Vagina (tissue), 2 donors: ENCODE results near the gene HEATR3.

ENCODE experiments used
- POLR2A ChIP-seq, 2 donors: fragments of 450-650 bp; IDR thresholded peaks; one replicate each; pipeline ENCODE4 v1.6.1; 2017; ENCODE audit warnings: antibody characterized with exemption in 2 of 2, mild to moderate bottlenecking in 2 of 2, moderate library complexity in 2 of 2
- POLR2AphosphoS5 ChIP-seq, 2 donors: sonication (generic); formaldehyde crosslinking; IDR thresholded peaks; one replicate each; pipeline ENCODE4 v1.9.0; 2017; ENCODE audit warnings: antibody characterized with exemption in 2 of 2, mild to moderate bottlenecking in 2 of 2, low read depth in 1 of 2; ENCODE audit not compliant: insufficient read depth in 1 of 2
- TF ChIP-seq, protein P1 (sequence below), 3 experiments: fragments of 450-650 bp in 2 of 3; fragments of 200-600 bp in 1 of 3; sonication (generic) in 1 of 3; IDR thresholded peaks; one replicate each; pipeline ENCODE4 v1.5.1; 2017 to 2019; ENCODE audit warnings: antibody characterized with exemption in 3 of 3, mild to moderate bottlenecking in 2 of 3, moderate library complexity in 2 of 3

GRCh38 chr16:50103764-50104163 lies 38.0 kb downstream of the HEATR3 start:
- TF ChIP-seq, protein P1, sequence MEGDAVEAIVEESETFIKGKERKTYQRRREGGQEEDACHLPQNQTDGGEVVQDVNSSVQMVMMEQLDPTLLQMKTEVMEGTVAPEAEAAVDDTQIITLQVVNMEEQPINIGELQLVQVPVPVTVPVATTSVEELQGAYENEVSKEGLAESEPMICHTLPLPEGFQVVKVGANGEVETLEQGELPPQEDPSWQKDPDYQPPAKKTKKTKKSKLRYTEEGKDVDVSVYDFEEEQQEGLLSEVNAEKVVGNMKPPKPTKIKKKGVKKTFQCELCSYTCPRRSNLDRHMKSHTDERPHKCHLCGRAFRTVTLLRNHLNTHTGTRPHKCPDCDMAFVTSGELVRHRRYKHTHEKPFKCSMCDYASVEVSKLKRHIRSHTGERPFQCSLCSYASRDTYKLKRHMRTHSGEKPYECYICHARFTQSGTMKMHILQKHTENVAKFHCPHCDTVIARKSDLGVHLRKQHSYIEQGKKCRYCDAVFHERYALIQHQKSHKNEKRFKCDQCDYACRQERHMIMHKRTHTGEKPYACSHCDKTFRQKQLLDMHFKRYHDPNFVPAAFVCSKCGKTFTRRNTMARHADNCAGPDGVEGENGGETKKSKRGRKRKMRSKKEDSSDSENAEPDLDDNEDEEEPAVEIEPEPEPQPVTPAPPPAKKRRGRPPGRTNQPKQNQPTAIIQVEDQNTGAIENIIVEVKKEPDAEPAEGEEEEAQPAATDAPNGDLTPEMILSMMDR (IDR thresholded peaks at IDR 0.05) = no peak
- TF ChIP-seq POLR2A (IDR thresholded peaks at IDR 0.05) = no peak
- TF ChIP-seq POLR2AphosphoS5 (IDR thresholded peaks at IDR 0.05; ENCODE audit: insufficient read depth in 1 of 2, low read depth in 1 of 2) = no peak
